Esophagus squamous epithelium (tissue), 5 donors: ENCODE measurements around the gene RBM17. TPM values are rescaled to one million over a fixed set of nuclear protein-coding genes. Genes with fewer than 3 reads are reported as not detected.

Experiments
- DNase-seq: peaks from one replicate; lab custom pipeline; 2025; lab: John Stamatoyannopoulos, UW
- H3K27ac ChIP-seq, 4 donors: fragments of 200-600 bp; sonication (generic); one replicate each; pipeline ENCODE4 v1.5.1; 2016 to 2019; ENCODE audit warnings: mild to moderate bottlenecking in 1 of 4
- H3K27me3 ChIP-seq, 4 donors: fragments of 200-600 bp; sonication (generic); 1 replicate in 3 of 4; 2 replicates in 1 of 4; pipeline versions ENCODE4 v1.5.1 to v1.6.0; 2017 to 2021; ENCODE audit warnings: antibody characterized with exemption in 1 of 4
- H3K36me3 ChIP-seq, 3 donors: fragments of 200-600 bp; sonication (generic); one replicate each; pipeline ENCODE4 v1.5.1; 2016 to 2019
- H3K4me1 ChIP-seq, 3 donors: fragments of 200-600 bp; sonication (generic); one replicate each; pipeline ENCODE4 v1.5.1; 2017 to 2019
- H3K4me3 ChIP-seq, 4 donors: fragments of 200-600 bp; sonication (generic); 1 replicate in 3 of 4; 2 replicates in 1 of 4; pipeline ENCODE4 v1.5.1; 2016 to 2019; ENCODE audit warnings: mild to moderate bottlenecking in 2 of 4, moderate library complexity in 1 of 4
- H3K9me3 ChIP-seq, 3 donors: fragments of 200-600 bp; sonication (generic); one replicate each; pipeline ENCODE4 v1.5.1; 2016 to 2019
- CTCF ChIP-seq, 6 experiments: fragments of 450-650 bp in 4 of 6; fragments of 200-600 bp in 2 of 6; sonication (generic) in 2 of 6; IDR thresholded peaks; one replicate each; pipeline ENCODE4 v1.5.1; 2016 to 2019; ENCODE audit warnings: antibody characterized with exemption in 6 of 6, mild to moderate bottlenecking in 4 of 6, moderate library complexity in 4 of 6
- POLR2A ChIP-seq, 4 donors: fragments of 450-650 bp; IDR thresholded peaks; one replicate each; pipeline ENCODE4 v1.6.1; 2017; ENCODE audit warnings: antibody characterized with exemption in 4 of 4, mild to moderate bottlenecking in 4 of 4, moderate library complexity in 3 of 4
- WGBS, 2 donors: methylation state at CpG; one replicate each; pipeline ENCODE4 v1.1.5; 2018; 5-methylcytosine and 5-hydroxymethylcytosine counted together
- intact Hi-C: fragments of 100-400 bp; cut with DNase I; formaldehyde crosslinking; loops from one replicate; pipeline ENCODE4 v1.15.0; 2022
- total RNA-seq, 4 donors: library from RNA; depleted of rRNA; stranded (reverse); fragments of >200 nt; gene quantifications; one replicate each; pipeline ENCODE4 v1.1.0, GENCODE V29; 2016
- donor health status: DM: yes; HTN: yes; CAD: no.

Gene RBM17
- total RNA-seq, 4 donors from 2014 or later: 35.7 to 61.8 (median 39.4) TPM

- TF ChIP-seq CTCF (IDR thresholded peaks at IDR 0.05) (no peak), POLR2A (IDR thresholded peaks at IDR 0.05) (no peak)
- WGBS, 2 donors: 73 to 79% methylated on average over 7 of the region's 7 CpGs
- intact Hi-C loops: no loop called here
- no peak for DNase-seq
- no peaks in the 10 kb centered on the region for H3K9me3 ChIP-seq
- peaks cover 0 to 14% (median 4%) of the 10 kb centered on the region in 3 donors for H3K4me1 ChIP-seq
- no peaks in the 10 kb centered on the region for H3K27me3 ChIP-seq
- no peak overlapping the region for H3K27ac ChIP-seq
- H3K4me3 ChIP-seq: no peak overlapping the region
- peaks cover 22 to 100% (median 54%) of the 10 kb centered on the region in 3 donors for H3K36me3 ChIP-seq
Measured at GRCh38 chr10:6109444-6109775, 20.6 kb downstream of the RBM17 start.

GRCh38 chr10:6110136-6110535, 21.3 kb downstream of the RBM17 start:
- no peak overlapping the region for H3K4me3 ChIP-seq
- H3K27ac ChIP-seq: no peak overlapping the region
- intact Hi-C loops: loop anchor here (5.0 kb wide), 1 partner anchor 292 kb away; no protein-coding TSS in a partner anchor
- peaks cover 22 to 100% (median 55%) of the 10 kb centered on the region in 3 donors for H3K36me3 ChIP-seq
- no peak for DNase-seq
- H3K27me3 ChIP-seq: no peaks in the 10 kb centered on the region
- TF ChIP-seq POLR2A (IDR thresholded peaks at IDR 0.05) (no peak), CTCF (IDR thresholded peaks at IDR 0.05) (no peak)
- WGBS, 2 donors: 72 to 79% methylated on average over 5 of the region's 5 CpGs
- H3K4me1 ChIP-seq: peaks cover 0 to 21% (median 4%) of the 10 kb centered on the region in 3 donors
- H3K9me3 ChIP-seq: no peaks in the 10 kb centered on the region

GRCh38 chr10:6112893-6113292, 24.1 kb downstream of the RBM17 start:
- intact Hi-C loops: loop anchor here (5.0 kb wide), 1 partner anchor 289 kb away; no protein-coding TSS in a partner anchor
- peaks cover 22 to 93% (median 49%) of the 10 kb centered on the region in 3 donors for H3K36me3 ChIP-seq

GRCh38 chr10:6114299-6114698, 25.5 kb downstream of the RBM17 start:
- 86 to 90% methylated on average over 4 of the region's 4 CpGs for WGBS, 2 donors
- peaks cover 22 to 79% (median 45%) of the 10 kb centered on the region in 3 donors for H3K36me3 ChIP-seq
- H3K27me3 ChIP-seq: no peaks in the 10 kb centered on the region
- no peak for DNase-seq
- H3K4me1 ChIP-seq: peaks cover 0 to 19% (median 4%) of the 10 kb centered on the region in 3 donors
- H3K9me3 ChIP-seq: no peaks in the 10 kb centered on the region
- TF ChIP-seq CTCF (IDR thresholded peaks at IDR 0.05): no peak
- no peak for TF ChIP-seq POLR2A (IDR thresholded peaks at IDR 0.05)
- no peak overlapping the region for H3K4me3 ChIP-seq
- intact Hi-C loops: loop anchor here (5.0 kb wide), 1 partner anchor 288 kb away; no protein-coding TSS in a partner anchor
- H3K27ac ChIP-seq: peak overlapping the region in 2 of 4 donors; percentile 17 to 26

More at GRCh38 chr10:6112893-6113292, 24.1 kb downstream of the RBM17 start:
- Histone ChIP-seq H3K9me3 (no peaks in the 10 kb centered on the region), H3K27me3 (no peaks in the 10 kb centered on the region), H3K27ac (no peak overlapping the region), H3K4me3 (no peak overlapping the region), H3K4me1 (peaks cover 0 to 21% (median 4%) of the 10 kb centered on the region in 3 donors)
- DNase-seq: no peak
- WGBS, 2 donors: 70 to 81% methylated on average over 6 of the region's 6 CpGs
- TF ChIP-seq CTCF (IDR thresholded peaks at IDR 0.05): no peak
- no peak for TF ChIP-seq POLR2A (IDR thresholded peaks at IDR 0.05)

GRCh38 chr10:6114805-6115341, 26.0 kb downstream of the RBM17 start:
- H3K9me3 ChIP-seq: no peaks in the 10 kb centered on the region
- peaks cover 0 to 23% (median 9%) of the 10 kb centered on the region in 3 donors for H3K4me1 ChIP-seq
- H3K4me3 ChIP-seq: no peak overlapping the region
- H3K27me3 ChIP-seq: no peaks in the 10 kb centered on the region
- intact Hi-C loops: loop anchor here (5.0 kb wide), 1 partner anchor 287 kb away; no protein-coding TSS in a partner anchor
- H3K27ac ChIP-seq: peak overlapping the region in 3 of 4 donors; percentile 17 to 26 (median 22)
- peaks cover 21 to 74% (median 42%) of the 10 kb centered on the region in 3 donors for H3K36me3 ChIP-seq
- no peak for DNase-seq
- 64 to 68% methylated on average over 4 of the region's 4 CpGs for WGBS, 2 donors
- TF ChIP-seq POLR2A (IDR thresholded peaks at IDR 0.05) (no peak), CTCF (IDR thresholded peaks at IDR 0.05) (no peak)
